ENCODE measurements around the gene MTA1. TPM values are rescaled to one million over a fixed set of nuclear protein-coding genes. Genes with fewer than 3 reads are reported as not detected.

MTA1 gene
- total RNA-seq, 1 donor from 2014 or later = 227 TPM

- no peak for DNase-seq (ENCODE audit: low spot score, unreplicated experiment)
- TF ChIP-seq CTCF (IDR thresholded peaks at IDR 0.05; ENCODE audit: unreplicated experiment) = no peak
- Mint-ChIP-seq H3K4me1 (ENCODE audit: low read depth) (peaks cover 2% of the 10 kb centered on the region), H3K27ac (peak overlapping the region; percentile 93), H3K27me3 (no peaks in the 10 kb centered on the region), H3K36me3 (ENCODE audit: insufficient read depth) (peaks cover 26% of the 10 kb centered on the region), H3K4me3 (ENCODE audit: low read depth) (peak overlapping the region; percentile 74), H3K9me3 (ENCODE audit: low read depth) (peaks cover 13% of the 10 kb centered on the region)
Measured at GRCh38 chr14:105397350-105397931, 22.2 kb upstream of the MTA1 start.

GRCh38 chr14:105398044-105398725, 21.4 kb upstream of the MTA1 start, which contains the start of gene TEX22:
Gene TEX22 (plus strand): TSS chr14:105398538. CDS start chr14:105399341, 803 bp downstream.
- peaks cover 27% of the 10 kb centered on the region for H3K36me3 Mint-ChIP-seq (ENCODE audit: insufficient read depth)
- H3K4me3 Mint-ChIP-seq (ENCODE audit: low read depth) = peak within 1 kb of the TSS; percentile 78
- DNase-seq (ENCODE audit: low spot score, unreplicated experiment) = peak; percentile 86
- peak; percentile 42 for TF ChIP-seq CTCF (IDR thresholded peaks at IDR 0.05; ENCODE audit: unreplicated experiment)
- peaks cover 2% of the 10 kb centered on the region for H3K4me1 Mint-ChIP-seq (ENCODE audit: low read depth)
- peak within 1 kb of the TSS; percentile 93 for H3K27ac Mint-ChIP-seq
- no peaks in the 10 kb centered on the region for H3K27me3 Mint-ChIP-seq
- H3K9me3 Mint-ChIP-seq (ENCODE audit: low read depth) = peaks cover 17% of the 10 kb centered on the region

GRCh38 chr14:105398726-105399465, 20.7 kb upstream of the MTA1 start:
- peaks cover 27% of the 10 kb centered on the region for H3K36me3 Mint-ChIP-seq (ENCODE audit: insufficient read depth)
- peaks cover 2% of the 10 kb centered on the region for H3K4me1 Mint-ChIP-seq (ENCODE audit: low read depth)
- no peak for TF ChIP-seq CTCF (IDR thresholded peaks at IDR 0.05; ENCODE audit: unreplicated experiment)

GRCh38 chr14:105399466-105399775, 20.2 kb upstream of the MTA1 start:
- Mint-ChIP-seq H3K4me1 (ENCODE audit: low read depth) (peaks cover 2% of the 10 kb centered on the region), H3K4me3 (ENCODE audit: low read depth) (peak overlapping the region; percentile 78), H3K9me3 (ENCODE audit: low read depth) (peaks cover 20% of the 10 kb centered on the region), H3K36me3 (ENCODE audit: insufficient read depth) (peaks cover 27% of the 10 kb centered on the region), H3K27ac (no peak overlapping the region), H3K27me3 (no peaks in the 10 kb centered on the region)
- DNase-seq (ENCODE audit: low spot score, unreplicated experiment) = no peak
- no peak for TF ChIP-seq CTCF (IDR thresholded peaks at IDR 0.05; ENCODE audit: unreplicated experiment)

More at GRCh38 chr14:105398726-105399465, 20.7 kb upstream of the MTA1 start:
- Mint-ChIP-seq H3K4me3 (ENCODE audit: low read depth) (peak overlapping the region; percentile 78), H3K9me3 (ENCODE audit: low read depth) (peaks cover 17% of the 10 kb centered on the region), H3K27ac (peak overlapping the region; percentile 80), H3K27me3 (no peaks in the 10 kb centered on the region)
- no peak for DNase-seq (ENCODE audit: low spot score, unreplicated experiment)

GRCh38 chr14:105400016-105400415, 19.6 kb upstream of the MTA1 start:
- H3K27ac Mint-ChIP-seq = peak overlapping the region; percentile 22
- H3K27me3 Mint-ChIP-seq = no peaks in the 10 kb centered on the region
- peaks cover 25% of the 10 kb centered on the region for H3K36me3 Mint-ChIP-seq (ENCODE audit: insufficient read depth)
- DNase-seq (ENCODE audit: low spot score, unreplicated experiment) = no peak
- peak overlapping the region; percentile 78 for H3K4me3 Mint-ChIP-seq (ENCODE audit: low read depth)
- no peak for TF ChIP-seq CTCF (IDR thresholded peaks at IDR 0.05; ENCODE audit: unreplicated experiment)
- H3K4me1 Mint-ChIP-seq (ENCODE audit: low read depth) = peaks cover 2% of the 10 kb centered on the region
- H3K9me3 Mint-ChIP-seq (ENCODE audit: low read depth) = peaks cover 24% of the 10 kb centered on the region

Data from progenitor cell of endocrine pancreas (in vitro differentiated cells).